Renal cortex interstitium (tissue), 11 donors: ENCODE data around the gene RSPH3. TPM values are rescaled to one million over a fixed set of nuclear protein-coding genes. Genes with fewer than 3 reads are reported as not detected.
"Not testable (repeated sequence)": the region's sequence is repeated elsewhere in the genome, so short reads cannot be mapped to it uniquely, and the experiment has no call there.

Source experiments
- DNase-seq, 11 donors: peaks; one replicate each; pipeline ENCODE4 v3.0.0-alpha.2; 2013; ENCODE audit warnings: low read depth in 9 of 11, low spot score in 4 of 11; ENCODE audit errors: extremely low read depth in 1 of 11
- polyA plus RNA-seq, 3 donors: library from polyadenylated mRNA; unstranded; fragments of 120-200 nt; gene quantifications; one replicate each; pipeline ENCODE4 v1.2.1, GENCODE V29; 2013; ENCODE audit not compliant: insufficient read length in 3 of 3

Gene RSPH3
- polyA plus RNA-seq, 3 donors, result 16.1 to 22.6 (median 16.7) TPM

- not testable (repeated sequence) for DNase-seq
Observed at GRCh38 chr6:158951565-158951964, 48.4 kb downstream of the RSPH3 start.

GRCh38 chr6:158947284-158947683 lies 52.7 kb downstream of the RSPH3 start:
- no peak for DNase-seq

DNA sequence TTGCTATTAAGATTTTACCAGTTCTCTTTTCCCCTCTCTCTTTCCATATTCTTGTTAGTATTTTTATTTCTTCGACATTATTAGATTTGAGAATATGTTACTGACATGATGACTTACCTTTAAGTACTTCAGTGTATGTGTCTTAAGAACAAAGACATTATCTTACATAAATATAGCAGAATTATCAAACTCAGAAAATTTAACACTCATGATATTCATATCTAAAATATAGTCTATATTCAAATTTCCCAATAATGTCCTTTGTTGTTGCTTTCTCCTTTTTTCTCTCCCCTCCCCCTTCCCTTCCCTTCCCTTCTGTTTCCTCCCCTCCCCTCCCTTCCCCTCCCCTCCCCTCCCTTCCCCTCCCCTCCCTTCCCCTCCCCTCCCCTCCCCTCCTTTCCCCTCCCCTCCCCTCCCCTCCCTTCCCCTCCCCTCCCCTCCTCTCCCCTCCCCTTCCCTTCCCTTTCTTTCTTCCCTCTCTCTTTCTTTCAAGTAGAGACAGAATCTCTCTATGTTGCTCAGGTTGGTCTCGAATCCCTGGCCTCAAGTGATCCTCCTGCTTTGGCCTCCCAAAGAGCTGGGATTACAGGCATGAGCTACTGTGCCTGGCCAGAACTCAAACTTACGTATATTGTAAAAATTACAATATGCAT lies 56.5 kb downstream of the RSPH3 start:
- no peak for DNase-seq

- no peak for DNase-seq
Observed at GRCh38 chr6:158942349-158942748, 57.7 kb downstream of the RSPH3 start.

DNA sequence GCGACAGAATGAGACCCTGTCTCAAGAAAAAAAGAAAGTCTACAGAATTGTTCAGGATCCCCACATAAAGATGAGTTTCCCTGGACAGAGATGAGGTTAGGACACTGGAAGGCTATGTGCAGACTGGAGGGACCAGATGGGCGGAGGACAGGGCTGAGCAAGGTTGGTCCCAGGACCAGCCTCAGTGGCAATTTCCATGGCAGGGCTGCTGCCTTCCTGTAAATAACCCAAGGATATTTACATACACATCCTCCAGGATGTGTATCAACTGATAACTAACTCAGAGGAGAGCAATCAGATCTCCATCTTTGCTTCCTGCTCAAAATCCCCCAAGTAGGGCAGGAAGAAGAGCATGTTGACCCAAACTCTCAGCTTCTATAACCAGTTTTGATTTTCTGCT lies 58.8 kb downstream of the RSPH3 start:
- DNase-seq, result no peak

DNA sequence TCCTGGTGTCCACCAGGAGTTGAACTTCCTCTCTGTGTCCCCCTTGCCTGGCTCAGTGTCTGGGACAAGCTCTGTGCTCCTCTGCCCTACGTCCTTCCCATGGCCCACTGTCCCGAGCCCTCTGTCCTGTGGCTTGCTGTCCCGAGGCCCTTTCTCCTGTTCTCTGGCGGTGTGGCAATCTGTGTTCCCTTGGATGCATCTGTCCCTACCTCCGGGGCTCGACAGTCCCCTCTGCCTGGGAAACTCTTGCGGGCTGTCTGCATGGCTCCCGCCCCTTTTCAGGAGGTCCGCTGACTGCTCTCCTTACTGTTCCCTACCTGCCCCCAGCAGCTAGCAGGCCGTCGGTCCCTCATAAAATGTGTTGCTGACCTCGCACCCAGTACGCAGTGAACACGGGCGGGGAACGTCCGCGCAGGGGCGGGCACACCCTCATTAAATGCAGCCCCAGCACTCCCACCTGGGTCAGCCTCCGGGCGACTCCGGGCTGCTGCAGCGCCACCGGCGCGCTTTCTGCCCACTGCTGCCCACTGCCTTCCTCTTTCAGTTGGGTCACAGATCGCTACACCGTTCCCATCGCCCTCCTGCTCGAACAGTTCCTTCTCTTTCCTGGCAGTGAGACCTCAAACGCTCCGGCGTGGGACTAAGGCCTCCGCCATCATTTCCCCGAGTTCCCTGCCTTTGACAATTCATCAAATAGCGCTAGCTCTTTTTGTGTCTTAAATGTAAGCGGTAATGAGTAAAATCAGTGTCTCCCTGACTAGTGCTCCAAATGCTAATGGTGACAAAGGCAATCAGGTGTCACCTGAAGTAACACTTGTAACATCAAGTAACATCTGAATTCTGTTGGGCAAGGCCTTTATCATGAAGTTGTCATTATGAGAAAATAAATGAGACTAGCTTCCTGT lies 60.5 kb downstream of the RSPH3 start:
- no peak for DNase-seq

DNA sequence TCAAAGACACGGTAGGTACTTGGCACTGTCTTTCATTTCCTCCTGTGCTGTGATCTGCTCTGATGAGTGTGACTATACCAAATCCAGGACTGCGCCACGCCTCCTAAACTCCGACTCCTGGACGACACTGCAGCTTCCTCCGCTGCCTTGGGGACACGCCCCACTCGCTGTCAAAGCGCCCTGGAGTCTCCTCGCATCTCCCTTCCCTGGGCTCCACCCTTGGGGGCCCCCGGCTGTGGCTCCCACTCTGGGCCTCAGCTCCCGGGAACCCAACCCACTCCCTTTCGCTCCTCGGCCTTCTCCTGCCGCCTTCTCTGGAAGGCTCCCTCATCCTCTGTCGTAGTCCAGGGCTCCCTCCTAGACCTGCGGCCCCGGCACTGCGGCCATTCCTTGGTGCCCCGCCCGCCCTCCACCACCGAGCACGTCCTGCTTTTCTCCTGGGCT lies 61.2 kb downstream of the RSPH3 start:
- no peak for DNase-seq

DNA sequence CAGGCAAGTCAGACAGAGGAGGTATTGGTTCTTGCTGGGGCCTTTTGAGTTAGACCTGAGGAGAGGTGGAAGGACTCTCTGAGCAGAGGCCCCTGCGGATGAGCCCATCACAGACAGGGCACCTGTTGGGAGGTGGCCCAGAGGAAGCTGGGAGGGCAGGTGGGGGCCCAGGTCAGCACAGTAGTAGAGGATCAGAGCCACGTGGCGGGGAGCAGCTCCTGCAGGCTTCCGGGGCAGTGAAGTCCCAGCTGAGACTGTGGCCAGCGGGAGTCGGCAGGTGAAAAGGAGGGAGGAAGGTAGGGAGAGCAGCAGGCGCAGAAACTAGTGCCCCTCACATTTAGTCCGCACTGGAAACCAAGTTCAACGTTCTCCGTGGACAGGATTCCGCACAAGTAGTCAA lies 61.8 kb downstream of the RSPH3 start:
- DNase-seq, result no peak

DNA sequence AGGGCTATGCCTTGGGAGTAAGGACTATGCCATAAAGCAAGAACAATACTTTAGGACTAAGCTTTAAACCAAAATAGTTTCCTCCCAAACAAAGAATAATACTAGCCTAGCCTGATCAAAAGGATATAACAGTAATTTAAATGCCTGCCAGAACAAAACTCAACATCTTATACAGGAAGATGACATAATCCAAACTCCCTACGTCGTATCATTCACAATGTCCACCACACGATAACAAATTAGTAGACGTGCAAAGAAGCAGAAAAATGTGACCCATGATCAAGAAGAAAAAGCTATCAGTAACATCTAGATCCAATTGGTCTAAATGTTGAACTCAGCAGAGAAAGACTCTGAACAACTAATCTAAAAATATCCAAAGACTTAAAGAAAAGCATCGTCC lies 65.8 kb downstream of the RSPH3 start:
- no peak for DNase-seq

GRCh38 chr6:158933079-158933595 lies 66.9 kb downstream of the RSPH3 start:
- no peak for DNase-seq

DNA sequence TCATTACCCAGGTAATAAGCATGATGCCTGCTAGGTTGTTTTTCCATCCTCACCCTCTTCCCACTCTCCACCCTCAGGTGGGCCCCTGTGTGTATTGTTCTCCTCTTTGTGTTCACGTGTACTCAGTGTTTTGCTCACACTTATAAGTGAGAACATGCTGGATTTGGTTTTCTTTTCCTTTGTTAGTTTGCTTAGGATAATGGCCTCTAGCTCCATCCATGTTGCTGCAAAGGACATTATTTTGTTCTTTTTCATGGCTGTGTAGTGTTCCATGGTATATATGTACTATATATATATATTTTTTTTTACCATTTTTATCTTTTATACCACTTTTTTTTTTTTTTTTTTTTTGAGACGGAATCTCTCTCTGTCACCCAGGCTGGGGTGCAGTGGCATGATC lies 71.9 kb downstream of the RSPH3 start:
- DNase-seq, result no peak

DNA sequence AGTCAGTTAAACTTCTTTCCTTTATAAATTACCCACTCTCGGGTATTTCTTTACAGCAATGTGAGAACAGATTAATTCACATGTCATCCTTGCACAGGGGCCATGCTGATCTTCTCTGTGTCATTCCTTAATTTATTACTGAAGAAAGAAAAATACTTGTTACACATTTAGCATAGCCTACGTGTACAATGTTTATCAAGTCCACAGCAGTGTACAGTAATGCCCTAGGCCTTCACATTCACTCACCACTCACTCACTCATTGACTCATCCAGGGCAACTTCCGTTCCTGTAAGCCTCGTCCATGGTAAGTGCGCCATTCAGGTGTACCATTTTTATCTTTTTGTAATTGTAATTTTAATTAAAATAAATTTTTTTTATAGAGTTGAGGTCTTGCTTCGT lies 73.6 kb downstream of the RSPH3 start:
- DNase-seq, result no peak

DNA sequence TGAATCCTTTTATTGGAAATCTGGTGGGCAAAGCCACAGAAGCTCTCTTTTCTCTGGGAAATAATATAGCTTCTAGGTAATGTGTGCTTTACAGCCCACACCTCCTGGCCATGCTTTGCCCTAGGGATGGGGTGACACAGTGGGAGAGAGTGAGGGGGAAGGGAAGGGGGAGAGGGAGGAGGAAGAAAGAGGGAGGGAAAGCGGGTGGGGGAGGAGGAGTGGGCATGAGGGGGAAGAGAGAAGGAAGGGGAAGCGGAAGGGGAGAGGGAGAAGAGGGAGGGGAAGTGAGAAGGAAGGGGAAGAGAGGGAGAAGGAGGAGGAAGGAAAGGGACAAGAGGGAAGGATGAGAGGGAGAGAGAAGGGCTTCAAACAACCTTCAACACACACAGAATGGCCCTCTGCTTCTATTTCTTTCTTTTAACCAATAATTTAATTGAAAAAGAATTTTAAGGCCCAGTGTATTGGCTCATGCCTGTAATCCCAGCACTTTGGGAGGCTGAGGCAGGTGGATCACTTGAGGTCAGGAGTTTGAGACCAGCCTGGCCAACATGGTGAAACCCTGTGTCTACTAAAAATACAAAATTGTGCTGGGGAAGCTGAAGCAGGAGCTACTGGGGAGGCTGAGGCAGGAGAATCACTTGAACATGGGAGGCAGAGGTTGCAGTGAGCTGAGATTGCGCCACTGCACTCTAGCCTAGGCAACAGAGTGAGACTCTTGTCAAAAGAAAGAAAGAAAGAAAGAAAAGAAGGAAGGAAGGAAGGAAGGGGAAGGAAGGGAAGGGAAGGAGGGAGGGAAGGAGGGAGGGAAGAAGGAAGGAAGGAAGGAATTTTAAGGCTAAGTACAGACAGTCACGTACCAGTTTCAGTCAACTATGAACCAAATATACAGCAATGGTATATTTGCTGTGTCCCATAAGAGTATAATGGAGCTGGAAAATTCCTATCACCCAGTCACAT lies 75.2 kb downstream of the RSPH3 start:
- DNase-seq, result no peak

- DNase-seq, result no peak
Observed at GRCh38 chr6:158923805-158924498, 76.0 kb downstream of the RSPH3 start.

Other genes starting within 250 kb of the RSPH3 start
- 100 to 1,000 TPM; 249 to 294 (median 259) TPM for gene EZR, start 180.8 kb downstream of the RSPH3 start, polyA plus RNA-seq
- under 1 TPM; 0.67 to 0.85 (median 0.84) TPM for gene TAGAP, start 44.8 kb upstream of the RSPH3 start, polyA plus RNA-seq
- 10 to 100 TPM in 1 of 3 donors, 1 to 10 TPM in 2; 6.4 to 11.0 (median 8.8) TPM for gene FNDC1, start 169.2 kb upstream of the RSPH3 start, polyA plus RNA-seq